T-cell (primary cell): Measurements from ENCODE around the gene SYNGAP1. TPM values are rescaled to one million over a fixed set of nuclear protein-coding genes. Genes with fewer than 3 reads are reported as not detected.
"Not testable (repeated sequence)": the region's sequence is repeated elsewhere in the genome, so short reads cannot be mapped to it uniquely, and the experiment has no call there.

ENCODE experiments used
- ATAC-seq, 4 experiments: fragments of 200-7000 bp in 3 of 4; fragments of 150-1000 bp in 1 of 4; cut with Tn5 transposase; replicated peaks in 1 of 4; 1 replicate in 3 of 4; 2 replicates in 1 of 4; pipeline ENCODE4 v1.10.0; 2021; ENCODE audit warnings: moderate library complexity in 3 of 4, mild to moderate bottlenecking in 2 of 4, moderate number of reproducible peaks in 1 of 4
- CTCF ChIA-PET, 2 donors: fragments of 300-600 bp; sonication (Branson Sonifier 250); formaldehyde crosslinking; loops; one replicate each; lab custom pipeline; 2022; ENCODE audit warnings: antibody characterized with exemption in 2 of 2; lab: Charles Lee
- POLR2A ChIA-PET, 2 donors: fragments of 300-600 bp; sonication (Branson Sonifier 250); formaldehyde crosslinking; loops; one replicate each; lab custom pipeline; 2022; ENCODE audit warnings: antibody characterized with exemption in 2 of 2; lab: Charles Lee
- DNase-seq, 35 experiments: peaks; one replicate each; pipeline versions ENCODE4 v3.0.0 to v3.0.0-alpha.2; 2013 to 2023
- H3K27ac ChIP-seq: one replicate; pipeline ENCODE4 v1.5.1; 2013; ENCODE audit warnings: low read length
- H3K27me3 ChIP-seq, 2 experiments: replicated peaks in 1 of 2; 1 replicate in 1 of 2; 2 replicates in 1 of 2; pipeline versions ENCODE4 v1.6.1 to v1.7.0; 2013; ENCODE audit warnings: low read length in 1 of 2, mixed read lengths in 1 of 2; ENCODE audit not compliant: control insufficient read depth in 2 of 2, insufficient read depth in 2 of 2; ENCODE audit errors: extremely low read depth in 1 of 2
- H3K36me3 ChIP-seq, 2 donors: 1 replicate in 1 of 2; 2 replicates in 1 of 2; pipeline versions ENCODE4 v1.6.1 to v1.7.0; 2013; ENCODE audit warnings: low read length in 1 of 2; ENCODE audit not compliant: control insufficient read depth in 2 of 2, insufficient read depth in 1 of 2; ENCODE audit errors: extremely low read depth in 1 of 2
- H3K4me1 ChIP-seq, 2 experiments: 1 replicate in 1 of 2; 2 replicates in 1 of 2; pipeline versions ENCODE4 v1.6.1 to v1.7.0; 2013; ENCODE audit warnings: low read length in 2 of 2, mixed read lengths in 1 of 2; ENCODE audit not compliant: insufficient read depth in 2 of 2, control insufficient read depth in 1 of 2; ENCODE audit errors: extremely low read depth in 1 of 2
- H3K4me3 ChIP-seq, 2 donors: 1 replicate in 1 of 2; 2 replicates in 1 of 2; pipeline versions ENCODE4 v1.5.1 to v1.7.0; 2013; ENCODE audit warnings: mild to moderate bottlenecking in 2 of 2, low read length in 1 of 2, moderate library complexity in 1 of 2; ENCODE audit not compliant: control insufficient read depth in 1 of 2; ENCODE audit errors: extremely low read depth in 1 of 2
- H3K9me3 ChIP-seq: 2 replicates; pipeline ENCODE4 v1.7.0; 2013
- H3K27ac Mint-ChIP-seq, 2 donors: one replicate each; pipeline ENCODE4 v1.8.0; 2020 to 2021; ENCODE audit warnings: mild to moderate bottlenecking in 2 of 2, mixed read lengths in 2 of 2
- H3K27me3 Mint-ChIP-seq, 2 donors: one replicate each; pipeline ENCODE4 v1.8.0; 2021 to 2022; ENCODE audit warnings: mixed read lengths in 2 of 2
- H3K36me3 Mint-ChIP-seq: one replicate; pipeline ENCODE4 v1.8.0; 2021; ENCODE audit warnings: mixed read lengths
- H3K4me1 Mint-ChIP-seq, 3 donors: one replicate each; pipeline ENCODE4 v1.8.0; 2020 to 2022; ENCODE audit warnings: mixed read lengths in 3 of 3, mild to moderate bottlenecking in 1 of 3
- H3K4me3 Mint-ChIP-seq, 3 donors: one replicate each; pipeline ENCODE4 v1.8.0; 2020 to 2022; ENCODE audit warnings: mild to moderate bottlenecking in 3 of 3, mixed read lengths in 3 of 3, moderate library complexity in 3 of 3
- H3K9me3 Mint-ChIP-seq, 3 donors: one replicate each; pipeline ENCODE4 v1.8.0; 2020 to 2022; ENCODE audit warnings: mixed read lengths in 3 of 3
- WGBS: methylation state at CpG from one replicate; pipeline ENCODE4 v1.1.5; 2013; ENCODE audit warnings: missing lambda C conversion rate; ENCODE audit not compliant: insufficient coverage; 5-methylcytosine and 5-hydroxymethylcytosine counted together
- total RNA-seq, 35 experiments: library from RNA in 6 of 35; stranded (reverse) in 6 of 35; fragments of 120-200 nt in 1 of 35; gene quantifications; one replicate each; pipeline versions ENCODE4 v1.2.1 to v1.2.4 and lab custom pipeline; 2013 to 2026

Gene SYNGAP1
- total RNA-seq, 5 donors from 2014 or later (not counting 1 experiment from before 2014, with no cell fraction given) = 51.2 to 111 (median 64.5) TPM

DNA sequence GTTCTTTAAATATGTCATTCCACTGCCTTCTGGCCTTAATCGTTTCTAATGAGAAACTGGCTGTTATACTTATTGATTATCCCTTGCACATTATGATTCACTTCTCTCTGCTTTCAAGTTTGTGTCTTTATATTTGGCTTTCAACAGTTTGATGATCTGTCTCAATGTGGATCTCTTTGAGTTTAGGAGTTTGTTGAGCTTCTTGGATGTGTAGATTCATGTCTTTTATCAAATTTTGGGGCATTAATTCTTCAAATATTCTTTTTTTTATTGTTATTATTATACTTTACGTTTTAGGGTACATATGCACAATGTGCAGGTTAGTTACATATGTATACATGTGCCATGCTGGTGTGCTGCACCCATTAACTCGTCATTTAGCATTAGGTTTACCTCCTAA, 63.8 kb downstream of the SYNGAP1 start:
- no peaks in the 10 kb centered on the region for H3K9me3 ChIP-seq
- H3K27me3 Mint-ChIP-seq = peaks cover 10 to 11% of the 10 kb centered on the region in 2 donors
- ATAC-seq (no peak), DNase-seq (no peak)
- H3K27ac ChIP-seq = no peak overlapping the region
- H3K4me1 Mint-ChIP-seq = no peaks in the 10 kb centered on the region
- CTCF ChIA-PET = no interaction called here
- no peaks in the 10 kb centered on the region for H3K4me1 ChIP-seq
- H3K4me3 ChIP-seq = no peak overlapping the region
- H3K4me3 Mint-ChIP-seq = no peak overlapping the region
- no peaks in the 10 kb centered on the region for H3K36me3 Mint-ChIP-seq
- POLR2A ChIA-PET = no interaction called here
- no CpG with 5 or more reads among the region's 3 CpGs for WGBS
- H3K36me3 ChIP-seq = no peaks in the 10 kb centered on the region
- H3K9me3 Mint-ChIP-seq = no peaks in the 10 kb centered on the region
- no peak overlapping the region for H3K27ac Mint-ChIP-seq
- H3K27me3 ChIP-seq = peaks cover 0 to 12% of the 10 kb centered on the region in 2 experiments

DNA sequence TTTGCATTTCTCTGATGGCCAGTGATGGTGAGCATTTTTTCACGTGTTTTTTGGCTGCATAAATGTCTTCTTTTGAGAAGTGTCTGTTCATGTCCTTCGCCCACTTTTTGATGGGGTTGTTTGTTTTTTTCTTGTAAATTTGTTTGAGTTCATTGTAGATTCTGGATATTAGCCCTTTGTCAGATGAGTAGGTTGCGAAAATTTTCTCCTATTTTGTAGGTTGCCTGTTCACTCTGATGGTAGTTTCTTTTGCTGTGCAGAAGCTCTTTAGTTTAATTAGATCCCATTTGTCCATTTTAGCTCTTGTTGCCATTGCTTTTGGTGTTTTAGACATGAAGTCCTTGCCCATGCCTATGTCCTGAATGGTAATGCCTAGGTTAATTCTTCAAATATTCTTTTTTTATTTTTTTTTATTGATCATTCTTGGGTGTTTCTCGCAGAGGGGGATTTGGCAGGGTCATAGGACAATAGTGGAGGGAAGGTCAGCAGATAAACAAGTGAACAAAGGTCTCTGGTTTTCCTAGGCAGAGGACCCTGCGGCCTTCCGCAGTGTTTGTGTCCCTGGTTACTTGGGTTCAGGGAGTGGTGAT, 64.9 kb downstream of the SYNGAP1 start:
- H3K36me3 ChIP-seq, H3K4me1 Mint-ChIP-seq, H3K27me3 ChIP-seq, H3K27ac ChIP-seq, H3K9me3 Mint-ChIP-seq, H3K36me3 Mint-ChIP-seq, H3K27ac Mint-ChIP-seq, DNase-seq, H3K9me3 ChIP-seq, ATAC-seq, H3K4me3 Mint-ChIP-seq, H3K4me1 ChIP-seq, H3K4me3 ChIP-seq, CTCF ChIA-PET: not testable (repeated sequence)
- POLR2A ChIA-PET = interaction anchor here in 1 of 2 donors (0.7 kb wide), 1 partner anchor 9 kb away, joined by 3 read pairs; no protein-coding TSS in a partner anchor
- H3K27me3 Mint-ChIP-seq = peaks cover 9 to 15% of the 10 kb centered on the region in 2 donors
- WGBS = no CpG with 5 or more reads among the region's 6 CpGs

DNA sequence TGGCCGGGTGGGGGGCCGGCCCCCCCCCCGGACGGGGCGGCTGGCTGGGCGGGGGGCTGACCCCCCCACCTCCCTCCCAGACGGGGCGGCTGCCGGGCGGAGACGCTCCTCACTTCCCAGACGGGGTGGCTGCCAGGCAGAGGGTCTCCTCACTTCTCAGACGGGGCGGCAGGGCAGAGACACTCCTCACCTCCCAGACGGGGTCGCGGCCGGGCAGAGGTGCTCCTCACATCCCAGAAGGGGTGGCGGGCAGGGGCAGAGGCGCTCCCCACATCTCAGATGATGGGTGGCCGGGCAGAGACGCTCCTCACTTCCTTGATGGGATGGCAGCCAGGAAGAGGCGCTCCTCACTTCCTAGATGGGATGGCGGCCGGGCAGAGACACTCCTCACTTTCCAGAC, 65.8 kb downstream of the SYNGAP1 start:
- H3K4me1 Mint-ChIP-seq, H3K4me1 ChIP-seq, H3K27ac Mint-ChIP-seq, H3K27ac ChIP-seq, H3K4me3 Mint-ChIP-seq, H3K9me3 Mint-ChIP-seq, H3K36me3 ChIP-seq, POLR2A ChIA-PET, CTCF ChIA-PET, DNase-seq, ATAC-seq, H3K36me3 Mint-ChIP-seq, H3K9me3 ChIP-seq, H3K4me3 ChIP-seq: not testable (repeated sequence)
- peaks cover 0 to 11% of the 10 kb centered on the region in 2 experiments for H3K27me3 ChIP-seq
- peaks cover 9 to 15% of the 10 kb centered on the region in 2 donors for H3K27me3 Mint-ChIP-seq
- WGBS = 86% methylated on average over 5 of the region's 25 CpGs

DNA sequence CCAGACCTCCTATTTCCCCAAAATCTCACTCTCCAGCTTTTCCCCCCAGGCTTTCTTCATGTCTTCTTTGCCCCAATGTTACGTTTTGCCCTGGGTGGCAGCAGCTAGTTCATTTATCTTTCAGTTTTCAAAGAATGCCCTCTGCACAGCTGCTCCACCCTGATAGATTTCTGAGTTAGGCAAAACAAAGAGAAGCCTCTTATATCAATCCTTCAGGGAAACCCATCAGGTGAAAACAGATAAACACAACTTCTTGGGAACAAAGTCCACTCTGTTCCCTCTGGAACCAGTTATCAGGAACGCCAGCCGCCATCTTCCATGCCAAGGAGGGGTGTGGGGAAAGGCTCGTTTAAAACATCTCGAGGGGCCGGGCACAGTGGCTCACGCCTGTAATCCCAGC, 68.5 kb downstream of the SYNGAP1 start:
- CTCF ChIA-PET = no interaction called here
- DNase-seq (no peak), ATAC-seq (no peak)
- WGBS = 79% methylated on average over 3 of the region's 7 CpGs
- Mint-ChIP-seq H3K27me3 (peaks cover 9 to 15% of the 10 kb centered on the region in 2 donors), H3K4me3 (no peak overlapping the region), H3K27ac (no peak overlapping the region), H3K4me1 (peaks cover 0 to 2% (median 0%) of the 10 kb centered on the region in 3 donors), H3K36me3 (no peaks in the 10 kb centered on the region), H3K9me3 (no peaks in the 10 kb centered on the region)
- Histone ChIP-seq H3K4me1 (no peaks in the 10 kb centered on the region), H3K27me3 (peaks cover 0 to 11% of the 10 kb centered on the region in 2 experiments), H3K36me3 (no peaks in the 10 kb centered on the region), H3K4me3 (no peak overlapping the region), H3K27ac (no peak overlapping the region), H3K9me3 (no peaks in the 10 kb centered on the region)
- POLR2A ChIA-PET = no interaction called here

DNA sequence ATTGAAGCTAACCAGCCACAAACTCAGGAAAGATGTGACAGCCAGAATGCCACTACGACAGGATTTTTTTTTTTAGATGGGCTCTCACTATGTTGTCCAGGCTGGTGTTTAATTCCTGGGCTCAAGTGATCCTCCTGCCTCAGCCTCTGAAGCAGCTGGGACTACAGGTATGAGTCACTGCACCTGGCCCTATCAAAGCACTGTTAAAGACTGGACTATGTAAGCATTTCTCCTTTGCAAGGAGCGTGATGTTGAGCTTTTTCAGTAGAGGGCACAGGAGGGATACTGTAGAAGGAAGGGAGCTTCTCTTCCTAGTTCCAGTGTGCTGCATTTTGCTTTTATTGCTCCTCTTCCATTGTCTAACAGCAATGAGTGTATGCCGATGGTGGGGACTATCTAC, 70.3 kb downstream of the SYNGAP1 start:
- POLR2A ChIA-PET = no interaction called here
- CTCF ChIA-PET = no interaction called here
- Histone ChIP-seq H3K9me3 (no peaks in the 10 kb centered on the region), H3K36me3 (no peaks in the 10 kb centered on the region), H3K27ac (no peak overlapping the region), H3K4me1 (no peaks in the 10 kb centered on the region), H3K4me3 (no peak overlapping the region), H3K27me3 (peaks cover 0 to 14% of the 10 kb centered on the region in 2 experiments)
- no peak overlapping the region for H3K4me3 Mint-ChIP-seq
- WGBS = 100% methylated on average over 2 of the region's 3 CpGs
- peaks cover 9 to 15% of the 10 kb centered on the region in 2 donors for H3K27me3 Mint-ChIP-seq
- no peak overlapping the region for H3K27ac Mint-ChIP-seq
- no peaks in the 10 kb centered on the region for H3K9me3 Mint-ChIP-seq
- ATAC-seq = no peak
- H3K36me3 Mint-ChIP-seq = no peaks in the 10 kb centered on the region
- H3K4me1 Mint-ChIP-seq = peaks cover 0 to 2% (median 0%) of the 10 kb centered on the region in 3 donors
- no peak for DNase-seq

DNA sequence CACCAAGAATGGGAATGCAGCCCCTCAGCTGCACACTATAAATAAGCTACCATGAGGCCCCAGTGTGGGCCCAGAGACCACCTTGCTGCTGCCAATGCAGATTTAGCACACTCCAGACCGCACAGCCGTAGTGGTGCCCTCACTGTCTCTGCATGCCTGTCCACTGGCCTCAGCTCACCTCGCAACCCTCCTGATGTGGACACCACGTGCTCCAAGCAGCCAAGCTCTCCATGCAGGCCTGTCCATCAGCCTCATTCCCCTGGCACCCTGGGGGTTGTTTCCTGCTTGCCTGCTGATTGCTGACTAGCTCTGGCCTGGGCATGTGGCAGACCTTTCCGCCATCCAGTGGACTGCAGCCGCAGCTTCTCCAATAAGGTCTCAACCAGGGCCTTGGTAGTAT, 70.8 kb downstream of the SYNGAP1 start:
- Histone ChIP-seq H3K36me3 (no peaks in the 10 kb centered on the region), H3K4me3 (no peak overlapping the region), H3K9me3 (no peaks in the 10 kb centered on the region), H3K4me1 (no peaks in the 10 kb centered on the region), H3K27ac (no peak overlapping the region), H3K27me3 (peaks cover 0 to 14% of the 10 kb centered on the region in 2 experiments)
- Mint-ChIP-seq H3K4me1 (peaks cover 0 to 2% (median 0%) of the 10 kb centered on the region in 3 donors), H3K27ac (no peak overlapping the region), H3K27me3 (peaks cover 9 to 15% of the 10 kb centered on the region in 2 donors), H3K4me3 (no peak overlapping the region), H3K9me3 (no peaks in the 10 kb centered on the region), H3K36me3 (no peaks in the 10 kb centered on the region)
- 96% methylated on average over 4 of the region's 6 CpGs for WGBS
- ChIA-PET POLR2A (no interaction called here), CTCF (no interaction called here)
- DNase-seq (no peak), ATAC-seq (no peak)
